HepG2 (cell line): ENCODE measurements around the gene CDKL5. TPM values are rescaled to one million over a fixed set of nuclear protein-coding genes. Genes with fewer than 3 reads are reported as not detected.
A peak's percentile ranks its signal among the peaks of the same experiment; 100 is the strongest.

Experiments used
- ASH2L ChIP-seq: fragments of 300-600, 200-600 bp; sonication (generic); IDR thresholded peaks from 2 replicates; pipeline ENCODE4 v1.7.0; 2017; ENCODE audit warnings: low read depth, mild to moderate bottlenecking, moderate library complexity, mixed read lengths, low read length; ENCODE audit not compliant: insufficient read length
- ATF4 ChIP-seq, 2 experiments: fragments of 450-650 bp in 1 of 2; sonication (generic) in 1 of 2; formaldehyde crosslinking; IDR thresholded peaks; 2 replicates each; pipeline versions ENCODE4 v1.5.0 to v1.8.0; 2020 to 2022; ENCODE audit warnings: mild to moderate bottlenecking in 1 of 2, missing genetic modification reagents in 1 of 2
- GATA4 ChIP-seq: sonication (generic); IDR thresholded peaks from 2 replicates; pipeline ENCODE4 v1.6.1; 2016; ENCODE audit warnings: antibody characterized with exemption, low read depth, borderline replicate concordance
- HMGXB3 ChIP-seq: sonication (generic); formaldehyde crosslinking; IDR thresholded peaks from 2 replicates; pipeline ENCODE4 v1.4.0; 2020; ENCODE audit warnings: missing genetic modification reagents, borderline replicate concordance
- KMT2B ChIP-seq: IDR thresholded peaks from 2 replicates; pipeline ENCODE4 v1.6.1; 2016; ENCODE audit warnings: missing genetic modification reagents, missing compliant biosample characterization
- MXD4 ChIP-seq: IDR thresholded peaks from 2 replicates; pipeline ENCODE4 v1.6.1; 2016; ENCODE audit warnings: mild to moderate bottlenecking, missing biosample characterization, missing genetic modification reagents
- ONECUT2 ChIP-seq: sonication (generic); formaldehyde crosslinking; IDR thresholded peaks from 2 replicates; pipeline ENCODE4 v1.4.0; 2020; ENCODE audit warnings: missing genetic modification reagents
- PHF21A ChIP-seq: sonication (generic); formaldehyde crosslinking; IDR thresholded peaks from 2 replicates; pipeline ENCODE4 v1.5.0; 2020; ENCODE audit warnings: mild to moderate bottlenecking, missing genetic modification reagents
- PHF8 ChIP-seq: sonication (generic); formaldehyde crosslinking; IDR thresholded peaks from 2 replicates; pipeline ENCODE4 v1.5.0; 2020; ENCODE audit warnings: missing genetic modification reagents
- POLR2G ChIP-seq: fragments of 200-400 bp; formaldehyde crosslinking; IDR thresholded peaks from 2 replicates; pipeline ENCODE4 v1.6.1; 2018; ENCODE audit warnings: mild to moderate bottlenecking, low read depth, low read length, moderate library complexity
- RBM39 ChIP-seq: fragments of 200-400 bp; formaldehyde crosslinking; IDR thresholded peaks from one replicate; pipeline ENCODE4 v1.6.1; 2018; ENCODE audit warnings: antibody characterized with exemption, mild to moderate bottlenecking, low read depth, low read length; ENCODE audit not compliant: poor library complexity, severe bottlenecking
- SP4 ChIP-seq: sonication (generic); formaldehyde crosslinking; IDR thresholded peaks from 2 replicates; pipeline ENCODE4 v1.8.1; 2023; ENCODE audit warnings: mild to moderate bottlenecking, missing genetic modification reagents
- TFAP4 ChIP-seq: sonication (generic); IDR thresholded peaks from 2 replicates; pipeline ENCODE4 v1.6.1; 2016; ENCODE audit warnings: low read depth, borderline replicate concordance
- TOE1 ChIP-seq: sonication (generic); formaldehyde crosslinking; IDR thresholded peaks from 2 replicates; pipeline ENCODE4 v1.4.0; 2020; ENCODE audit warnings: mild to moderate bottlenecking, missing genetic modification reagents
- ZNF124 ChIP-seq: sonication (generic); formaldehyde crosslinking; IDR thresholded peaks from 2 replicates; pipeline ENCODE4 v1.4.0; 2020; ENCODE audit warnings: missing genetic modification reagents
- ZNF275 ChIP-seq: sonication (generic); formaldehyde crosslinking; IDR thresholded peaks from 2 replicates; pipeline ENCODE4 v1.8.0; 2022; ENCODE audit warnings: missing genetic modification reagents, mild to moderate bottlenecking, inconsistent platforms, borderline replicate concordance
- ZNF549 ChIP-seq: sonication (generic); formaldehyde crosslinking; IDR thresholded peaks from 2 replicates; pipeline ENCODE4 v1.5.0; 2020; ENCODE audit warnings: missing genetic modification reagents
- ZNF563 ChIP-seq: sonication (generic); formaldehyde crosslinking; IDR thresholded peaks from 2 replicates; pipeline ENCODE4 v1.8.0; 2022; ENCODE audit warnings: mild to moderate bottlenecking, moderate library complexity, missing genetic modification reagents
- ZNF629 ChIP-seq: sonication (generic); formaldehyde crosslinking; conservative IDR thresholded peaks from 2 replicates; pipeline ENCODE4 v1.5.0; 2020; ENCODE audit warnings: missing genetic modification reagents
- ZNF777 ChIP-seq: sonication (generic); formaldehyde crosslinking; IDR thresholded peaks from 2 replicates; pipeline ENCODE4 v1.4.0; 2020; ENCODE audit warnings: missing genetic modification reagents
- polyA plus RNA-seq, 8 experiments: library from polyadenylated mRNA; depleted of rRNA in 3 of 8; stranded (reverse) in 7 of 8; unstranded in 1 of 8; fragments of >200 nt; fragmentation: Illumina TruSeq in 4 of 8; extraction: Trizol in 4 of 8; gene quantifications; 2 replicates each; pipeline versions ENCODE4 v1.2.1 to v1.2.3, GENCODE V29; 2011 to 2016; ENCODE audit warnings: low read depth in 4 of 8, missing spikeins in 1 of 8, mixed read lengths in 1 of 8; ENCODE audit not compliant: insufficient read depth in 1 of 8
- total RNA-seq, 5 experiments: library from RNA; depleted of rRNA; stranded (reverse); fragments of >200 nt; fragmentation: Illumina TruSeq; extraction: Trizol; gene quantifications; 2 replicates each; pipeline ENCODE4 v1.2.3, GENCODE V29; 2016; ENCODE audit warnings: low read depth in 1 of 5

The CDKL5 gene
- total and polyA plus RNA-seq, 2 of the 13 experiments (the other 11 are each of a cell fraction or from before 2014, with no cell fraction given): 2.8 to 7.0 TPM

GRCh38 chrX:18425199-18426003 lies at the start of gene CDKL5 (continued):
- TF ChIP-seq HMGXB3 (CRISPR knock-in tag): no peak
- TF ChIP-seq ZNF563: 0 out of 2 replicates have a peak, but pooled peaks have one; percentile 22
- TF ChIP-seq ZNF275 (CRISPR knock-in tag): 0 out of 2 replicates have a peak, but pooled peaks have one; percentile 46
- TF ChIP-seq PHF8 (CRISPR knock-in tag): 0 out of 2 replicates have a peak, but pooled peaks have one; percentile 37
- TF ChIP-seq KMT2B (CRISPR knock-in tag): 0 out of 2 replicates have a peak, but pooled peaks have one; percentile 37
- no peak for TF ChIP-seq MXD4 (CRISPR knock-in tag)
- no peak for TF ChIP-seq RBM39
- peak; percentile 67 for TF ChIP-seq POLR2G
- TF ChIP-seq TFAP4: 0 out of 2 replicates have a peak, but pooled peaks have one; percentile 13
- TF ChIP-seq ZNF629 (CRISPR knock-in tag): no peak
- no peak for TF ChIP-seq ATF4 (CRISPR knock-in tag; IDR thresholded peaks at IDR 0.05)
- 0 out of 2 replicates have a peak, but pooled peaks have one; percentile 33 for TF ChIP-seq ZNF124
- peak; percentile 30 for TF ChIP-seq ASH2L
- TF ChIP-seq TOE1: no peak
- no peak for TF ChIP-seq GATA4
- peak; percentile 73; the same call in 1 of the 2 replicates for TF ChIP-seq ONECUT2 (CRISPR knock-in tag)
- TF ChIP-seq PHF21A (CRISPR knock-in tag): peak; percentile 41; the same call in 1 of the 2 replicates
- TF ChIP-seq ZNF549 (CRISPR knock-in tag): no peak
- peak; percentile 51; the same call in 1 of the 2 replicates for TF ChIP-seq ZNF777
- TF ChIP-seq SP4: peak; percentile 92
